Keratinocyte (primary cell): ENCODE results near the gene TMPRSS6. TPM values are rescaled to one million over a fixed set of nuclear protein-coding genes. Genes with fewer than 3 reads are reported as not detected.

ENCODE experiments used
- DNase-seq: peaks from one replicate; pipeline ENCODE4 v3.0.0-alpha.2; 2011; ENCODE audit warnings: low read depth, missing footprints, low spot score
- FAIRE-seq: peaks from 2 replicates; lab custom pipeline; 2011; peaks lifted over from hg19 to GRCh38; lab: Jason Lieb, UNC
- H2AFZ ChIP-seq: 2 replicates; pipeline ENCODE4 v1.6.0; 2012; ENCODE audit warnings: low read length, control low read depth, inconsistent platforms; ENCODE audit not compliant: control insufficient read depth
- H3K27ac ChIP-seq: 2 replicates; pipeline ENCODE4 v1.5.1; 2011; ENCODE audit warnings: low read length; ENCODE audit not compliant: control insufficient read depth, insufficient read depth
- H3K27me3 ChIP-seq: 3 replicates; pipeline ENCODE4 v1.6.0; 2011; ENCODE audit warnings: low read length; ENCODE audit not compliant: control insufficient read depth, insufficient read depth; ENCODE audit errors: extremely low read depth
- H3K36me3 ChIP-seq, 2 experiments: 2 replicates in 1 of 2; 3 replicates in 1 of 2; pipeline ENCODE4 v1.5.1; 2011; ENCODE audit warnings: low read length in 2 of 2, mild to moderate bottlenecking in 1 of 2; ENCODE audit not compliant: control insufficient read depth in 2 of 2, insufficient read depth in 2 of 2; ENCODE audit errors: extremely low read depth in 1 of 2
- H3K4me1 ChIP-seq: 3 replicates; pipeline ENCODE4 v1.5.1; 2011; ENCODE audit warnings: low read length; ENCODE audit not compliant: control insufficient read depth, insufficient read depth; ENCODE audit errors: extremely low read depth
- H3K4me2 ChIP-seq: 3 replicates; pipeline ENCODE4 v1.6.0; 2011; ENCODE audit warnings: low read depth, low read length; ENCODE audit not compliant: control insufficient read depth, insufficient read depth; ENCODE audit errors: extremely low read depth
- H3K4me3 ChIP-seq, 3 experiments: fragments of 200-600 bp in 1 of 3; sonication (generic) in 1 of 3; 2 replicates in 2 of 3; 3 replicates in 1 of 3; pipeline ENCODE4 v1.5.1; 2011 to 2016; ENCODE audit warnings: low read length in 3 of 3, mild to moderate bottlenecking in 3 of 3, control low read depth in 2 of 3, inconsistent platforms in 1 of 3, low read depth in 1 of 3, mixed read lengths in 1 of 3, mixed run types in 1 of 3, moderate library complexity in 1 of 3; ENCODE audit not compliant: control insufficient read depth in 2 of 3, insufficient read depth in 2 of 3; ENCODE audit errors: extremely low read depth in 1 of 3
- H3K79me2 ChIP-seq: 2 replicates; pipeline ENCODE4 v1.6.0; 2012; ENCODE audit warnings: low read length; ENCODE audit not compliant: control insufficient read depth, insufficient read depth
- H3K9ac ChIP-seq: 3 replicates; pipeline ENCODE4 v1.6.0; 2011; ENCODE audit warnings: low read length; ENCODE audit not compliant: control insufficient read depth, insufficient read depth; ENCODE audit errors: extremely low read depth
- H3K9me1 ChIP-seq: 3 replicates; pipeline ENCODE4 v1.6.0; 2011; ENCODE audit warnings: low read length; ENCODE audit not compliant: control insufficient read depth, insufficient read depth; ENCODE audit errors: extremely low read depth
- H3K9me3 ChIP-seq: 2 replicates; pipeline ENCODE4 v1.5.1; 2012; ENCODE audit warnings: low read depth, low read length; ENCODE audit not compliant: control insufficient read depth
- H4K20me1 ChIP-seq: 3 replicates; pipeline ENCODE4 v1.6.0; 2011; ENCODE audit warnings: low read length; ENCODE audit not compliant: control insufficient read depth, insufficient read depth; ENCODE audit errors: extremely low read depth
- CTCF ChIP-seq, 3 experiments: IDR thresholded peaks in 1 of 3; conservative IDR thresholded peaks in 1 of 3; optimal IDR thresholded peaks in 1 of 3; 2 replicates in 2 of 3; 3 replicates in 1 of 3; pipeline versions ENCODE3 to v1.5.1; 2011; ENCODE audit warnings: low read length in 3 of 3, mild to moderate bottlenecking in 3 of 3, moderate library complexity in 2 of 3, control low read depth in 1 of 3, inconsistent platforms in 1 of 3; ENCODE audit not compliant: insufficient read depth in 2 of 3; ENCODE audit errors: extremely low read depth in 1 of 3
- EZH2 ChIP-seq: IDR thresholded peaks from one replicate; pipeline ENCODE4 v1.6.1; 2012; ENCODE audit warnings: inconsistent platforms, mild to moderate bottlenecking, low read length, moderate library complexity
- dilution Hi-C: fragments of 300-500 bp; cut with MboI; formaldehyde crosslinking; loops from one replicate; pipeline ENCODE4 v1.7.0; 2020; ENCODE audit warnings: low sequenced_read_pairs; ENCODE audit not compliant: extremely low pct_ligation_motif_present
- polyA plus RNA-seq, 5 experiments: library from polyadenylated mRNA; depleted of rRNA in 3 of 5; stranded (reverse) in 3 of 5; stranded (forward) in 1 of 5; unstranded in 1 of 5; fragments of >200 nt; gene quantifications; 1 replicate in 1 of 5; 2 replicates in 3 of 5; 3 replicates in 1 of 5; pipeline versions ENCODE4 v1.2.1 to v1.2.3, GENCODE V29; 2011 to 2012; ENCODE audit warnings: missing spikeins in 2 of 5, low read depth in 1 of 5, low replicate concordance in 1 of 5

TMPRSS6 gene
- polyA plus RNA-seq, 1 donor (not counting 4 experiments of a cell fraction or from before 2014, with no cell fraction given) = not detected

- TF ChIP-seq CTCF (optimal IDR thresholded peaks at IDR 0.05 in 1 of 3, IDR thresholded peaks at IDR 0.05 in 1 of 3, conservative IDR thresholded peaks at IDR 0.05 in 1 of 3; ENCODE audit: extremely low read depth in 1 of 3, insufficient read depth in 2 of 3, low read length in 3 of 3) = no peak
- no peak for TF ChIP-seq EZH2
- H4K20me1 ChIP-seq = no peaks in the 10 kb centered on the region
- peaks cover 13 to 22% of the 10 kb centered on the region in 2 experiments for H3K36me3 ChIP-seq
- H2AFZ ChIP-seq = no peak overlapping the region
- H3K4me1 ChIP-seq = peaks cover 19% of the 10 kb centered on the region
- DNase-seq (no peak), FAIRE-seq (no peak)
- dilution Hi-C loops = no loop called here
- H3K4me3 ChIP-seq = no peak overlapping the region
- H3K27me3 ChIP-seq = no peaks in the 10 kb centered on the region
- no peak overlapping the region for H3K9ac ChIP-seq
- no peaks in the 10 kb centered on the region for H3K9me3 ChIP-seq
- no peak overlapping the region for H3K4me2 ChIP-seq
- H3K79me2 ChIP-seq = no peaks in the 10 kb centered on the region
- H3K9me1 ChIP-seq = no peaks in the 10 kb centered on the region
- H3K27ac ChIP-seq = no peak overlapping the region
Observed at GRCh38 chr22:37028692-37029674, 80.5 kb downstream of the TMPRSS6 start.

GRCh38 chr22:37027556-37027955 lies 82.0 kb downstream of the TMPRSS6 start:
- Histone ChIP-seq H3K4me3 (no peak overlapping the region), H3K27me3 (no peaks in the 10 kb centered on the region), H3K27ac (no peak overlapping the region), H3K79me2 (no peaks in the 10 kb centered on the region), H2AFZ (no peak overlapping the region), H3K9ac (no peak overlapping the region), H3K36me3 (peaks cover 13 to 24% of the 10 kb centered on the region in 2 experiments), H3K9me3 (no peaks in the 10 kb centered on the region), H3K4me1 (peaks cover 10% of the 10 kb centered on the region), H3K4me2 (no peak overlapping the region), H4K20me1 (no peaks in the 10 kb centered on the region), H3K9me1 (no peaks in the 10 kb centered on the region)
- dilution Hi-C loops = no loop called here
- FAIRE-seq (no peak), DNase-seq (no peak)
- TF ChIP-seq EZH2 (no peak), CTCF (optimal IDR thresholded peaks at IDR 0.05 in 1 of 3, IDR thresholded peaks at IDR 0.05 in 1 of 3, conservative IDR thresholded peaks at IDR 0.05 in 1 of 3; ENCODE audit: extremely low read depth in 1 of 3, insufficient read depth in 2 of 3, low read length in 3 of 3) (no peak)
